NCI-H2081 (cell line): ENCODE results near the gene GINS3.
"Not testable (repeated sequence)": the region's sequence is repeated elsewhere in the genome, so short reads cannot be mapped to it uniquely, and the experiment has no call there.

ENCODE experiments used
- DNase-seq, 2 experiments: peaks; one replicate each; lab custom pipeline; 2025; lab: John Stamatoyannopoulos, UW

Gene GINS3

DNA sequence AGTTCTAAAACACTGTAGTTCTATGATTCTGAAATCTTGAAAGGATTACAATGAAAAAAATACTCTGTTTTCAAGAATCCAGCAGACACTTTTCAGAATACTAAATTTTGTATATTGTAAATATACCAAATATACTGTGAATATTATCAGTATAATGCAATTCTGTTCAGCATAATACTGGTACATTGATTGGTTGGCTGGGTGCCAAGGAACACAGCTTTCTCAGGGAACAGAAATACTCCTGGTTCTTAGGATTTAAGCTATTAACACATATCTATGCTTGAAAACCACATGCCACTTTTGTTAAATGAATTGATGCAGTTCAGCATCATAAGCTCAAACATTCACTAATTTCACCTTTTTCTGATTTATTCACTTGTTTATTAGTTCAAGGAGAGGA, 2.5 kb upstream of the GINS3 start:
- DNase-seq: no peak

DNA sequence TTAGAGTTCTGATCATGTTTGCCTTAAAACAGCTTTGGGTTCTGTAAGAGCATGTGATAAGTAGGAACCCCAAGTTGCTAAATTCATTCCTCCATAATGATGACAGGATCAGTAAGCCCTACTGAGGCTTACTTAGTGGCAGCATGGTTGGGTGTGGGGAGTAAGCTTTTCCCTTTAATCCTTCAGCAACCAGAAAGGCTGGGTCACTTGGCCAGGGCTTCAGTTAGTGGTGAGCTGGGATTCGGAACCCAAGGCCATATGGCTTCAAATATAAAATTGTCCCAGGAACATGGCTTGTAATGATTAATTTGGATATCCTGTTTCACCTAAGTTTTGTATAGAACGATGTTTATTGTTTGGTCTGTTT, 850 bp downstream of the GINS3 start:
- no peak for DNase-seq

DNA sequence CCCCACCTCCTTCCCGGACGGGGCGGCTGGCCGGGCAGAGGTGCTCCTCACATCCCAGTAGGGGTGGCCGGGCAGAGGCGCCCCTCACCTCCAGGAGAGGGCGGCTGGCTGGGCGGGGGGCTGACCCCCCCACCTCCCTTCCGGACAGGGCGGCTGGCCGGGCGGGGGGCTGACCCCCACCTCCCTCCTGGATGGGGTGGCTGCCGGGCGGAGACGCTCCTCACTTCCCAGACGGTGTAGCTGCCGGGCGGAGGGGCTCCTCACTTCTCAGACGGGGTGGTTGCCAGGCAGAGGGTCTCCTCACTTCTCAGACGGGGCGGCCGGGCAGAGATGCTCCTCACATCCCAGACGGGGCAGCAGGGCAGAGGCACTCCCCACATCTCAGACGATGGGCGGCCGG, 4.6 kb downstream of the GINS3 start:
- DNase-seq: not testable (repeated sequence)

DNA sequence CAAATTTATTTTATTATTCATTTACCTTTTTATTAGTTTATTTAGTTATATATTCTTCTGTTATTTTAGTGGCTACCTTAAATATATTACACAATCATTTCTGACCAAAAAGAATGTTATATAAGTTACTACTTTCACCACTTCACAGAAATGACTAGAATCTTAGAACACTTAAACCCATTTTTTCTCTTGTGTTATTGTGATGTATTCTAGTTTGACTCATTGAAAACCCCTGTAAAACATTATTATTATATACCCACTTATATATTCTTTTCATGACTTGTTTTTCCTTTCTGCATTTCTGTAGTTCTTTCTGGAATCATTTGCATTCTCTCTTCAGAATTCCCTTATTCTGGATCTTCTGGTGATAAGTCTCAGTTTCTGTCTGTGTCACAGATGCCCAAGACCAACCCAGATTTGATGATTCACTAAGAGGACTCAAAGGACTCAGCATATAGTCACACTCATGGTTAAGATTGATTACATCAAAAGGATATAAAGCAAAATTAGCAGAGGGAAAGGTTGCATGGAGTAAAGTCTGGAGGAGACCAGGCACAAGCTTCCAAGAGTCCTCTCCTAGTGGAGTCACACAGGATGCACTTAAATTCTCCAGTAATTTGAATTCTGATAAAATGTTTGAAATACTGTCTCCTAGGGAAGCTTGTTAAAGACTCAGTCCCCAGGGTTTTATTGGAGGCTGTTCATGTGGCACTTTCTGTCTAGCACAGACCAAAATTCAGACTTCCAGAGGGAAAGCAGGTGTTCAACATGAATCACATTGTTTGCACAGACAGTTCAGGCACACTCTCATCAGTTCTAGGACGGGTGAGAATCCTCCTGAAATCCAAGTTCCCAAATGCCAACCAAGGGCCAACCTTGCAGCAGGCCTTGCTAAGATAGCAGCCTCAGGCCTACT, 7.7 kb downstream of the GINS3 start:
- no peak for DNase-seq

DNA sequence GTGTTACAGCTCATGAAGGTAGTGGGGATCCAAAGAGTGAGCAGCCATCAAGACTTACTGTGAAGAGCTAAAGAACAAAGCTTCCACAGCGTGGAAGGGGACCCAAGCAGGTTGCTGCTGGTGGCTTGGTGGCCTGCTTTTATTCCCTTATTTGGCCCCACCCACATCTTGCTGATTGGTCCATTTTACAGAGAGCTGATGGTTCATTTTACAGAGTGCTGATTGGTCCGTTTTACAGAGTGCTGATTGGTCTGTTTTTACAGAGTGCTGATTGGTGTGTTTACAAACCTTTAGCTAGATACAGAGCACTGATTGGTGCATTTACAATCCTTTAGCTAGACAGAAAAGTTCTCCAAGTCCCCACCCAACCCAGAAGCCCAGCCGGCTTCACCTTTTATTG, 9.0 kb downstream of the GINS3 start:
- DNase-seq: not testable (repeated sequence)

DNA sequence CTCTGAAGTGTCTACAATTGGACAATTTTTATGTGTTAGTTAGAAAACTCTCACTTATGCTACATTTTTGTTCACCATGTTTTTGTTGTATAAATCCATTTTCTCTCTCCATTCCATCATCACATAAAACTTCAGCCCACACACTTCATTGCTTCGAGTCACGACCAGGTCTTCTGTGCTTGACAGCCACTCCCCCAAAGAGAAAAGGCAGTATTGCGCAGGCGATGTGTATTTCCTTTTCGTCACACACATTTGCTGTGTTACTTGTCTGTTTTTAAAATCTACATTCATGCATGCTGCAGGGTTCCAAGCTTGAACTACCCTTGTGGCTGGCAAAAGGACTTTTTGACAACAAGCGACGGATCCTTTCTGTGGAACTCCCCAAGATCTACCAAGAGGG, 10.5 kb downstream of the GINS3 start:
- no peak for DNase-seq

DNA sequence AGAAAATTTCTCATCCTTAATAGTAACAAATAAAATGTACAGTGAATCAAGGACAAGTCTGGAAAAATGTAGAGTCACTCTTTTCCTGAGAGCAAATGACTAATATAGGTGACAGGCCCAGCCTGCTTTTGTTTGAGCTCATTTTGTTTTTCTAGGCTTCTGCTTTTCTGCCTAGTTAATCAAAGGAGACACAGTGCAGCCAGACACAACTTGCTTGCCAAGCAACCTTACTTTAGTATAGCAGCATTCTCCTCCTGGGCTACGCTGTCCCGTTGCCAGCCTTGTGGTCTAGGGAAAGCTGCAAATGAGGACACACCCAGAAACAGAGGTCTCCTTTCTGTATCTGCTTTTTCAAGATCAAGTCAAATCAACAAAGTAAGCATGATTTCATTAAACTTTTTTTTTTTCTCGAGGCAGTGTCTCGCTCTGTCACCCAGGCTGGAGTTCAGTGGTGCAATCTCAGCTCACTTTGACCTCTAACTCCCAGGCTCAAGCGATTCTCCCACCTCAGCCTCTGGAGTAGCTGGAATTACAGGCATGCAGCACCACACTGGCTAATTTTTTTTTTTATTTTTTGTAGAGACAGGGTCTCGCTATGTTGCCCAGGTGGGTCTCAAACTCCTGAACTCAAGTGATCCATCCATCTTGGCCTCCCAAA, 17.2 kb downstream of the GINS3 start:
- no peak for DNase-seq

DNA sequence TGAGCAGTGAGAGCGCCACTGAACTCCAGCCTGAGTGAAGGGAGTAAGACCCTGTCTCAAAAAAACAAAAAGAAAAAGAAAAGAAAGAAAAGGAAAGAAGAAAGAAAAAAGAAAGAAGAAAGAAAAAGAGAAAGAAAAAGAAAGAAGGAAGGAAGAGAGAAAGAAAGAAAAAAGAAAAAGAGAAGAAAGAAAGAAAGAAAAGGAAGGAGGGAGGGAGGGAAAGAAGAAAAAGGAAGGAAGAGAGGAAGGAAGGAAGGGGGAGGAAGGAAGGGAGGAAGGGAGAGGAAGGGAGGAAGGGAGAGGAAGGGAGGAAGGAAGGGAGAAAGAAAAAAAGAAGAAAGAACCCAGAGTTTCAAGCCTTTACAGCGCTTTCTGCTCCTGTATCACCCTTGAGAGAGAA, 19.1 kb downstream of the GINS3 start:
- no peak for DNase-seq

DNA sequence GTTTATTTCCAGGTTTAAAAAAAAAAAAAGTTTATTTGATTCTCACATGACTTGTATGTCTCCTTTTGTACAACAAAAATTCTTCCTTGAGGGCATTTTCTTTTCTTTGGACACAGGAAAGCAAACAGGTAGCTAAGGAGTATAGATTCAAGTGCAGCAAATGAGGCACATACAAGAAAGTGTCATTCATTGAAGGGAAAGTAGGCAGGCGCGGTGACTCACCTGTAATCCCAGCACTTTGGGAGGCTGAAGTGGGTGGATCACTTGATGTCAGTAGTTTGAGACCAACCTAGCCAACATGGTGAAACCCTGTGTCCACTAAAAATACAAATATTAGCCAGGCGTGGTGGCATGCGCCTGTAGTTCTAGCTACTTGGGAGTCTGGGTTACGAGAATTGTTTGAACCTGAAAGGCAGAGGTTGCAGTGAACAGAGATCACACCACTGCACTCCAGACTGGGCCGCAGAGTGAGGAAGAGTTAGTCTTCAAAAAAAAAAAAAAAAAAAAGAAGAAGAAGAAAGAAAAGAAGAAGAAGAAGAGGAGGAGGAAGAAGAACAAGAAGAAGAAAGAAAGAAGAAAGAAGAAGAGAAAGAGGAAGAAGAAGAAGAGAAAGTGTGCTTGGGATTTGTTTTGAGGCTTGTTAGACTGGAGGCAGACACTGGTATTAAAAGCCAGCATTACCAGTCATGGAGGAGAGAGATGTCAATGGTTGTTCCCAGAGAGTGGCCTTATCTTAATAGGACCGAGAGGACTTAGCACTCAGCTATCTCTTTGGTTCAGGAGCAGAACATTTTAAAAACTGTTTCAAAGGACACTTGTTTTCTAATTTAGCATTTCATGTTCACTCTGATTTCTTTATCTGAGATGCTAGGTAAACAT, 19.7 kb downstream of the GINS3 start:
- no peak for DNase-seq

DNA sequence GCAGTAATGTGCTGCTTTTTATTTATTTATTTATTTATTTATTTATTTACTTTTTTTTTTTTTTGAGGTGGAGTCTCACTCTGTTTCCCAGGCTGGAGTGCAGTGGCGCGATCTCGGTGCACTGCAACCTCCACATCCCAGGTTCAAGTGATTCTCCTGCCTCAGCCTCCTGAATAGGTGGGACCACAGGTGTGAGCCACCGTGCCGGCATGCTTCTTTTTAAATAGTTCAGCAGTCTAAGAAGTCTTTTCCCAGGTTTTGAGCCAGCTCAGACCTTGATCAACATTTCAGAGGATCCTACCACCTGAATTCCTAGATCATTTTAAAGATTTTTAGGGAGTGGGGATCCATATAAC, 20.3 kb downstream of the GINS3 start:
- not testable (repeated sequence) for DNase-seq

DNA sequence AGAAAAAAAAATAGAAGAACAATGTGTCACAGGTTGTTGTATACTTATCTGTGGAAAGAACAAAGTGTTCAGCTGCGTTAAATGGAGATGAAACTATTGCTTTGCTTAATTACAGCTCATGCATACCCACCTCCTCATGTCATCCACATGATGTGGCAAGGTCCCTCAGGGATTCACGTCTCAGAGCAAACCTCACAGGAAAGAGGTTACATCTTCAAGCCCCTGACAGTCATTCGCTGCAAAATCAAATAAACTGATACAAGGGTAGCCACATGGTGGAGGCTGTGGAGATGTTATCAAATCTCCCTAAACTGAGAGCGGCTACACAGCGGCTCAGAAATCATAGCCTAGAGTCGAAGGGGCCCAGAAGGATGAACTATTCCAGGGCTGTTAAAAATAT, 21.1 kb downstream of the GINS3 start:
- DNase-seq: no peak

DNA sequence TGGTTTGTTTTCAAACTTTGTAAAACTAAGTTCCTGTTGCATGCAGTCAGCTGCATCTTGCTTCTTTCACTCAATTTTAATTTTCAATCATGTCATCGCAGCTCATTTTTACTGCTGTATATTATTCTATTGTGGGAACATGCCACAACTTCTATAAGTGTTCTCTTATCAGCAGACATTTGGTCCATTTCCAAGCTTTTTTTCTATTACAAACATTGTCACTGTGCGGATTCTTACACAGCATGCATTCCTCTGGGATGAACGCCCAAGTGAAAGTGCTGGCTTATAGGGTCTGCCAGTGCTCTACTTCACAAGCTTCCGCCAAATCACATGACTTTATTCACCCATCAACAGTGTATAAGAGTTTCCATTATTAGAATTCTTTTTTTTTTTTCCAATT, 22.7 kb downstream of the GINS3 start:
- DNase-seq: no peak

DNA sequence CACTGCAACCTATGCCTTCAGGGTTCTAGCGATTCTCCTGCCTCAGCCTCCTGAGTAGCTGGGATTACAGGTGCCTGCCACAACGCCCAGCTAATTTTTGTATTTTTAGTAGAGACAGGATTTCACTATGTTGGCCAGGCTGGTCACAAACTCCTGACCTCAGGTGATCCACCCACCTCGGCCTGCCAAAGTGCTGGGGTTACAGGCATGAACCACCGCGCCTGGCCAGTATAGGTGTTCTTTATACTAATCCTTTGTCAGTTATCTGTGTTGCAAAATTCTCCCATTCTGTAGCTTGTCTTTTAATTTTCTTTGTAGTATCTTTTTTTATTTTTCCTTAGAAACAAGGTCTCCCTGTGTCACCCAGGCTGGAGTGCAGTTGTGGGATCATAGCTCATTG, 23.7 kb downstream of the GINS3 start:
- not testable (repeated sequence) for DNase-seq

DNA sequence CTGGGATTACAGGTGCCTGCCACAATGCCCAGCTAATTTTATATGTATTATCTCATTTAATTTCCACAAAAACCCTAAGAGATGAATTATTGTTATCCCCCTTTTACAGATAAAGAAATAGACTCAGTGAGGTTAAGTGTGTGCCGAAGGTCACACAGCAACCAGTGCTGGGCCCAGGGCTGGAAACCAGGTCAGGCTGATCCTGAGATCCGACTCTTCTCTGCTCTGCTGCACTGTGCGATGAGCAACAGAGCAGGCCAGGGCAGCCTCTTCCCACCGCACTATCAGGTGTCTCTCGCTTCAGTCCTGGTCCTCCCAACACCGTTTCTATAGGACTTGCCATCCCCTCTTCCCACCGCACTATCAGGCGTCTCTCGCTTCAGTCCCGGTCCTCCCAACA, 24.8 kb downstream of the GINS3 start:
- no peak for DNase-seq

DNA sequence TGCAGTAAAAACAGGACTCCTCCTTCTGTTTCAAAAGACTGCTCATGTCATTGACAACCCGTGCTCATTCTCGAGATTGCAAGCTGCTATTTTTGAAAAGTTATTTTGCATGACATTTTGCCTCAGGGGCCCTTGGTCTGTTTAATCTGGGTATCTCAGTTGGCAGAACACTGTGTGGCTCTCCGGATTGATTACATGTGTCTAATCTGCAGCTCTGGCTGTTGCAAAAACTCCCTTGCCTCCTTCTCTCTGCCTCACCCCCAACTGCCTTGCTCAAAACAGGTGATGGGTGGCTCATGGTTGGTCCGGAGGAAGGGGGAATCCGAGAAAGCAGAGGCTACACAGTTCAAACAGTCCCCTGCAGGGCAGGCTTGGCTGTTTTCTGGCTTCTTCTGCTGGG, 25.3 kb downstream of the GINS3 start:
- DNase-seq: no peak

DNA sequence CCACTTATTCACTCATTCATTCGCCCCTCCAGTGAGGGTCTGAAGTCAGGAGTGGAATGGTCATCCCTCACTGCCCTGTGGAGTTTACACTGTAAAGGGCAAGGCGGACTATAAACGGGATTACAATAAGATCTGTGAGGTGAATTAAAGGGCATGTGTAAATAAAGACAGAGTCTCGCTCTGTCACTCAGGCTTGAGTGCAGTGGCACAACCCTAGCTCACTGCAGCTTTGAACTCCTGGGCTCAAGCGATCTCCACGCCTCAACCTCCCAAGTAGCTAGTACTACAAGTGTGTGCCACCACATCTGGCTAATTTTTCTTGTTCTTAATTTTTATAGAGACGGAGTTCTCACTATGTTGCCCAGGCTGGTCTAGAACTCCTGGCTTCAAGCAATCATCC, 25.8 kb downstream of the GINS3 start:
- no peak for DNase-seq

DNA sequence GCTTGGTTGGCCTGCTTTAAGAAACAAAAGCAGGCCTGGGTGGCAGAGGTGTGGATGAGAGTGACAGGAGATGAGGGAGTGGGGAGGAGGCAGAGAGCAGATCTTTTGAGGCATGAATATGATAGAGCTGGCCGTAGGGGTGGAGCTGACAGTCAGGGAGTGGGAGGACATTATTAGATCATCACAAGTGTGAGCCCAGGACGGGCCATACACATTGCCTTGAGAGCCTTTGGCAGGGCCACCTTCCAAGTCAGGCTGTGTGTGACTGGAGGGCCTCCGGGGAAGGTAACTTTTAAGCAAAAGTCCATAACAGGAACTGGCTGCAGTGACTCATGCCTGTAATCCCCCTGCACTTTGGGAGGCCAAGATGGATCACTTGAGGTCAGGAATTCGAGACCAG, 26.3 kb downstream of the GINS3 start:
- no peak for DNase-seq

DNA sequence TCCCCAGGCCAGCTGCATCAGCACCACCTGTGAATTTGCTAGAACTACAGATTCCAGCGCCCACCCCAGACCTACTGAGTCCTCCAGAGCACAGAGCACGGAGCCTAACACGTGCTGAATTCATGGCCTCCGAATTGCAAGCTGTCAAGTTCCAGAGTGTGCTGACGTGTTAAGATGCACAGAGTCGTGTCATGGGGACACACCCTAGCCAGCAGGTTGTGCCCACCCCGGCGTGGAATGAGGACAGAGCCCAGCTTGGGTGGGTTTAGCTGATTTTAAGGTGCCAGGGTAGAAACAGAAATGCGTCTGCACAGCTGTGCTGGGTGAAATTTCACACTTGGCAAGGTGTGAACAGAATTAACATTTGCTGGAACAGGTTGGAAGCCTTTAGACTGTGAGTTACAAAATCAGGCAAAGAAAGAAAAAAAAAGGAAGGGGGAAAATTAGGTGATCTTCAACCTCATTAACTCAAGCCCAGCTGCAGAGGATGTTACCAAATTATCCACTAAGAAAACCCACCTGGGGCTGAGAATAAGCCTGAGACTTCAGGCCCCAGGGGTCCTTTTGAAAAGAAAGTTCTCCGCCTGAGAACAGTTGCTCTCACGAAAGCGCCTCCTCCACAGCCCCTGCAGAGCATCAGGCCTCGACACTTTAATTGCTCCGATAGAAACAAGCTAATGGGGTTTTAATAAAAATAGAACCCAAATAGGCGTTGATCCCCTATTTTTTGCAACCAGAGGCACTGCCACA, 27.1 kb downstream of the GINS3 start:
- DNase-seq: no peak

DNA sequence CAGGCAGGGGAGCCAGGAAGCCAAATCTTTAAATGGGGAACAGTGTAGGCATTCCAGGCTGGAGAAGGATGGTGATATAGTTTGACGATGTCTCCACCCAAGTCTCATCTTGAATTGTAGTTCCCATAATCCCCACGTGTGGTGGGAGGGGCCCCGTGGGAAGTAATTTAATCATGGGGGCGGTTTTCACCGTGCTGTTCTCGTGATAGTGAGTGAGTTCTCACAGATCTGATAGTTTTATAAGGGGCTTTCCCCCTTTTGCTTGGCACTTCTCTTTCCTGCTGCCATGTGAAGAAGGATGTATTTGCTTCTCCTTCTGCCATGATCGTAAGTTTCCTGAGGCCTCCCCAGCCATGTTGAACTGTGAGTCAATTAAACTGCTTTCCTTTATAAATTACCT, 28.8 kb downstream of the GINS3 start:
- no peak for DNase-seq

DNA sequence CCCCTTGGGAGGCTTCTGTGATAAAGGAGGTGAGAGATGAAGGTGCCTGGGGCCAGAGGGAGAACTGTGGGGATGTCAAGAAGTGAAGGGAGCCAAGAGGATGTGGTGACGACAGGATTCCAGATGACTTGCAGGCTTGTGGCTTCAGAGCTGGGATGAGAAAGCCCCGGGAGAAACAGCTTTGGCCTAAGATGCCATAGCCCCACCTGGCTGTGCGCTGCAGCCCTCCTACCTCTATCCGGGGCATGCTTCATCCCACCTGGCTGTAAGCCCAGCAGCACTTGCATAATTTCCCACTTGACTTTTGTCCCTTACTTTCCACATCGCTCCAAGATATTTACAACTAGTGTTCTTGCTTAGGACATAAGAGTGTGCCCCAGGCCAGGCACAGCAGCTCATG, 29.3 kb downstream of the GINS3 start:
- no peak for DNase-seq

DNA sequence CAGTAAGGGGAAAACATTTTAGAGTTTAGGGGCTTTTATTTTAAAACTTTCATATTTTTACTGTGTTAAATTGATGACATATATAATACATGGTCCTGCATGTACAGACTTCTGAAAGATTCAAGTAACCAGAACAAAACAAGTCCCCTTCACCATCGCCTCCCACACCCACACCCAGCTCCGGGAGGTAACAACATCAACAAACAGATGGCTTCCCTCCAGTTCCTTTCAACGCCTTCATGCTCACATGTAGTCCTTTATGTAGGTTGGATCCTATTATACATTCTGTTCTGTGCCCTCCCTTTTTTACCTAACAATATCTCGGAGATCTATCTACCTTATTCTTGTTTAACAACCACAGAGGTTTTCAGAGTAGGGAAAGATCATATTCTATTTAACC, 30.5 kb downstream of the GINS3 start:
- DNase-seq: no peak

DNA sequence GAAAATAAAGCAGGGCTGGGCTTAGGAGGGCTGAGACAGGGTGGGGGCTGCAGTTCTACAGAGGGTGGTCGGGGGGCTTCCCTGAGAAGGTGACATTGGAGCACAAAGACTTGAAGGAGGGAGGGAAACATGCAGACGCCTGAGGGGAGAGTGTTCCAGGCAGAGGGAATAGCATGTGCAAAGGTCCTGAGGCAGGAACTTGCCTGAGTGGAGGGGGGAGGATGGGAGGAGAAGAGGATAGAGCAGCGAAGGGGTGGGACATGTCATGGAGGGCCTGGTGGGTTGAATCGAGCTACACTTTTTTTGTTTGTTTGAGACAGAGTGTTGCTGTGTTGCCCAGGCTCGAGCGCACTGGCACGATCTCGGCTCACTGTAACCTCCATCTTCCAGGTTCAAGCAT, 33.0 kb downstream of the GINS3 start:
- DNase-seq: no peak
